Measurements from ENCODE around the gene C2orf72. TPM values are rescaled to one million over a fixed set of nuclear protein-coding genes. Genes with fewer than 3 reads are reported as not detected.
"Not testable (repeated sequence)": the region's sequence is repeated elsewhere in the genome, so short reads cannot be mapped to it uniquely, and the experiment has no call there.

The C2orf72 gene
- total and polyA plus RNA-seq, 4 donors: 0.28 to 1.3 (median 0.56) TPM

- no peak for TF ChIP-seq CTCF (IDR thresholded peaks at IDR 0.05; ENCODE audit: control extremely low read depth, extremely low read depth)
- Histone ChIP-seq H3K9ac (ENCODE audit: insufficient read depth in 1 of 2, low read length in 2 of 2) (no peak overlapping the region), H3K4me1 (ENCODE audit: control insufficient read depth in 5 of 5, insufficient read depth in 5 of 5, low read length in 5 of 5) (no peaks in the 10 kb centered on the region), H3K36me3 (ENCODE audit: control insufficient read depth in 4 of 4, insufficient read depth in 4 of 4, low read length in 4 of 4) (no peaks in the 10 kb centered on the region), H3K4me3 (no peak overlapping the region), H3K9me3 (ENCODE audit: control insufficient read depth in 4 of 4, insufficient read depth in 3 of 4, low read length in 3 of 4) (no peaks in the 10 kb centered on the region), H3K27ac (ENCODE audit: low read depth in 1 of 2, low read length in 1 of 2) (no peak overlapping the region), H3K27me3 (ENCODE audit: control insufficient read depth in 3 of 3, insufficient read depth in 3 of 3, low read length in 2 of 3) (no peaks in the 10 kb centered on the region)
- no peak for DNase-seq
- WGBS, 2 donors: 91 to 92% methylated on average over 3 of the region's 3 CpGs
- ATAC-seq (ENCODE audit: insufficient read depth, low FRiP score): no peak
Observed at GRCh38 chr2:231018184-231018583, 19.1 kb upstream of the C2orf72 start.

GRCh38 chr2:231025059-231025458, 12.3 kb upstream of the C2orf72 start:
- not testable (repeated sequence) for H3K36me3 ChIP-seq (ENCODE audit: control insufficient read depth in 4 of 4, insufficient read depth in 4 of 4, low read length in 4 of 4); H3K9ac ChIP-seq (ENCODE audit: insufficient read depth in 1 of 2, low read length in 2 of 2); H3K27ac ChIP-seq (ENCODE audit: low read depth in 1 of 2, low read length in 1 of 2); DNase-seq; H3K4me3 ChIP-seq; H3K4me1 ChIP-seq (ENCODE audit: control insufficient read depth in 5 of 5, insufficient read depth in 5 of 5, low read length in 5 of 5); H3K27me3 ChIP-seq (ENCODE audit: control insufficient read depth in 3 of 3, insufficient read depth in 3 of 3, low read length in 2 of 3); H3K9me3 ChIP-seq (ENCODE audit: control insufficient read depth in 4 of 4, insufficient read depth in 3 of 4, low read length in 3 of 4); ATAC-seq (ENCODE audit: insufficient read depth, low FRiP score)
- 94% methylated on average over 3 of the region's 3 CpGs for WGBS, 2 donors

GRCh38 chr2:231028889-231029288, 8.4 kb upstream of the C2orf72 start:
- no peak overlapping the region for H3K27ac ChIP-seq (ENCODE audit: low read depth in 1 of 2, low read length in 1 of 2)
- H3K9ac ChIP-seq (ENCODE audit: insufficient read depth in 1 of 2, low read length in 2 of 2): no peak overlapping the region
- no peak for TF ChIP-seq CTCF (IDR thresholded peaks at IDR 0.05; ENCODE audit: control extremely low read depth, extremely low read depth)
- ATAC-seq (ENCODE audit: insufficient read depth, low FRiP score) (no peak), DNase-seq (no peak)
- no peaks in the 10 kb centered on the region for H3K4me1 ChIP-seq (ENCODE audit: control insufficient read depth in 5 of 5, insufficient read depth in 5 of 5, low read length in 5 of 5)
- no peak overlapping the region for H3K4me3 ChIP-seq
- no peaks in the 10 kb centered on the region for H3K36me3 ChIP-seq (ENCODE audit: control insufficient read depth in 4 of 4, insufficient read depth in 4 of 4, low read length in 4 of 4)
- peaks cover 0 to 3% (median 0%) of the 10 kb centered on the region in 3 donors for H3K27me3 ChIP-seq (ENCODE audit: control insufficient read depth in 3 of 3, insufficient read depth in 3 of 3, low read length in 2 of 3)
- peaks cover 0 to 3% (median 0%) of the 10 kb centered on the region in 4 donors for H3K9me3 ChIP-seq (ENCODE audit: control insufficient read depth in 4 of 4, insufficient read depth in 3 of 4, low read length in 3 of 4)

- Histone ChIP-seq H3K4me3 (no peak overlapping the region), H3K27me3 (ENCODE audit: control insufficient read depth in 3 of 3, insufficient read depth in 3 of 3, low read length in 2 of 3) (peaks cover 0 to 3% (median 0%) of the 10 kb centered on the region in 3 donors), H3K9ac (ENCODE audit: insufficient read depth in 1 of 2, low read length in 2 of 2) (no peak overlapping the region), H3K36me3 (ENCODE audit: control insufficient read depth in 4 of 4, insufficient read depth in 4 of 4, low read length in 4 of 4) (no peaks in the 10 kb centered on the region), H3K9me3 (ENCODE audit: control insufficient read depth in 4 of 4, insufficient read depth in 3 of 4, low read length in 3 of 4) (peaks cover 0 to 3% (median 0%) of the 10 kb centered on the region in 4 donors), H3K27ac (ENCODE audit: low read depth in 1 of 2, low read length in 1 of 2) (no peak overlapping the region), H3K4me1 (ENCODE audit: control insufficient read depth in 5 of 5, insufficient read depth in 5 of 5, low read length in 5 of 5) (no peaks in the 10 kb centered on the region)
- WGBS, 2 donors: 88 to 89% methylated on average over 9 of the region's 9 CpGs
- DNase-seq (no peak), ATAC-seq (ENCODE audit: insufficient read depth, low FRiP score) (no peak)
- no peak for TF ChIP-seq CTCF (IDR thresholded peaks at IDR 0.05; ENCODE audit: control extremely low read depth, extremely low read depth)
Observed at GRCh38 chr2:231029563-231029962, 7.8 kb upstream of the C2orf72 start.

Data from lung (tissue), 12 donors.